HG03571 (cell line): ENCODE results near the gene KLHDC4.
"Not testable (repeated sequence)": the region's sequence is repeated elsewhere in the genome, so short reads cannot be mapped to it uniquely, and the experiment has no call there.

Source experiments
- ATAC-seq: cut with Tn5 transposase; IDR thresholded peaks from one replicate; pipeline ENCODE4 v1.9.1; 2021; ENCODE audit not compliant: unreplicated experiment

The KLHDC4 gene

GRCh38 chr16:87765776-87766484 is at the start of gene KLHDC4:
KLHDC4 (minus strand) TSS chr16:87765986; CDS start chr16:87765890, 96 bp downstream.
- peak; percentile 60 for ATAC-seq

- ATAC-seq, result no peak
Measured at GRCh38 chr16:87815567-87815966, 49.8 kb upstream of the KLHDC4 start.

- no peak for ATAC-seq
Measured at GRCh38 chr16:87812200-87812656, 46.4 kb upstream of the KLHDC4 start.

- not testable (repeated sequence) for ATAC-seq
Measured at GRCh38 chr16:87811454-87811853, 45.7 kb upstream of the KLHDC4 start.

- peak; percentile 54 for ATAC-seq
Measured at GRCh38 chr16:87809150-87809902, 43.5 kb upstream of the KLHDC4 start.

- ATAC-seq, result no peak
Measured at GRCh38 chr16:87808108-87808507, 42.3 kb upstream of the KLHDC4 start.

- no peak for ATAC-seq
Measured at GRCh38 chr16:87806641-87807546, 41.1 kb upstream of the KLHDC4 start.

GRCh38 chr16:87806261-87806640 is 40.5 kb upstream of the KLHDC4 start:
- no peak for ATAC-seq

- ATAC-seq, result no peak
Measured at GRCh38 chr16:87803385-87803784, 37.6 kb upstream of the KLHDC4 start.

GRCh38 chr16:87802670-87803069 is 36.9 kb upstream of the KLHDC4 start:
- ATAC-seq, result no peak

GRCh38 chr16:87801679-87802259 is 36.0 kb upstream of the KLHDC4 start:
- no peak for ATAC-seq

- no peak for ATAC-seq
Measured at GRCh38 chr16:87800497-87800896, 34.7 kb upstream of the KLHDC4 start.

GRCh38 chr16:87795336-87795735 is 29.6 kb upstream of the KLHDC4 start:
- no peak for ATAC-seq

- no peak for ATAC-seq
Measured at GRCh38 chr16:87794485-87795078, 28.8 kb upstream of the KLHDC4 start.

GRCh38 chr16:87792205-87792565 is 26.4 kb upstream of the KLHDC4 start:
- no peak for ATAC-seq

- no peak for ATAC-seq
Measured at GRCh38 chr16:87791295-87792204, 25.8 kb upstream of the KLHDC4 start.

- no peak for ATAC-seq
Measured at GRCh38 chr16:87790292-87791100, 24.7 kb upstream of the KLHDC4 start.

GRCh38 chr16:87789437-87790291 is 23.9 kb upstream of the KLHDC4 start:
- ATAC-seq, result no peak
